HCT116 (cell line): Measurements from ENCODE around the gene DTNBP1. TPM values are rescaled to one million over a fixed set of nuclear protein-coding genes. Genes with fewer than 3 reads are reported as not detected.

ENCODE experiments used
- ATAC-seq: fragments of 200-7000 bp; cut with Tn5 transposase; 2 replicates; pipeline ENCODE4 v1.9.1; 2020; ENCODE audit warnings: mild to moderate bottlenecking, moderate library complexity
- BruUV-seq: library from RNA; stranded (reverse); fragments of 400-500 nt; replicated peaks from 2 replicates; lab custom pipeline; 2021; lab: Mats Ljungman, UMichigan
- CTCF ChIA-PET: fragments of 300-600 bp; sonication (Branson Sonifier 250); formaldehyde crosslinking; loops from one replicate; lab custom pipeline; 2021; ENCODE audit warnings: antibody characterized with exemption; lab: Charles Lee
- POLR2A ChIA-PET: fragments of 300-600, 350-600 bp; sonication (Branson Sonifier 250); formaldehyde crosslinking; loops from one replicate; lab custom pipeline; 2021; ENCODE audit warnings: antibody characterized with exemption; lab: Charles Lee
- RAD21 ChIA-PET, 2 experiments: fragments of 300-600 bp; sonication (Branson Sonifier 250); formaldehyde crosslinking; loops; one replicate each; lab custom pipeline; 2023; ENCODE audit warnings: low total read pairs in 2 of 2; ENCODE audit not compliant: uncharacterized antibody in 2 of 2, unreplicated experiment in 2 of 2, low non-redundant PET in 1 of 2; lab: Charles Lee
- DNase-seq: peaks from one replicate; pipeline ENCODE4 v3.0.0-alpha.2; 2010; ENCODE audit warnings: low read depth, low spot score
- H2AFZ ChIP-seq: fragments of 200-600 bp; shearing (Covaris generic), sonication (generic); 2 replicates; pipeline ENCODE4 v1.6.1; 2017; ENCODE audit warnings: low read depth, mixed run types, mixed read lengths, antibody characterized with exemption, low read length; ENCODE audit not compliant: poor library complexity, severe bottlenecking
- H3K27ac ChIP-seq: 2 replicates; pipeline ENCODE4 v1.5.1; 2012; ENCODE audit warnings: low read depth, low read length
- H3K27me3 ChIP-seq: fragments of 200-600 bp; sonication (generic); 2 replicates; pipeline ENCODE4 v1.6.1; 2016; ENCODE audit warnings: mixed run types, low read length, mixed read lengths; ENCODE audit not compliant: insufficient read depth
- H3K36me3 ChIP-seq, 2 experiments: fragments of 200-500 bp in 1 of 2; fragments of 200-600 bp in 1 of 2; sonication (Bioruptor generic) in 1 of 2; sonication (generic) in 1 of 2; 2 replicates each; pipeline versions ENCODE4 v1.5.1 to v1.6.1; 2014 to 2016; ENCODE audit warnings: low read length in 2 of 2, inconsistent platforms in 1 of 2, mixed read lengths in 1 of 2, mixed run types in 1 of 2; ENCODE audit not compliant: insufficient read depth in 2 of 2, control insufficient read depth in 1 of 2
- H3K4me1 ChIP-seq, 2 experiments: fragments of 200-600 bp in 1 of 2; sonication (generic) in 1 of 2; 2 replicates each; pipeline versions ENCODE4 v1.5.1 to v1.6.1; 2012 to 2017; ENCODE audit warnings: low read length in 2 of 2, inconsistent platforms in 1 of 2, mild to moderate bottlenecking in 1 of 2, mixed read lengths in 1 of 2, mixed run types in 1 of 2, moderate library complexity in 1 of 2; ENCODE audit not compliant: insufficient read depth in 2 of 2, control insufficient read depth in 1 of 2
- H3K4me2 ChIP-seq: fragments of 200-600 bp; sonication (generic); 2 replicates; pipeline ENCODE4 v1.6.1; 2017; ENCODE audit warnings: mixed run types, low read length, mixed read lengths
- H3K4me3 ChIP-seq, 2 experiments: fragments of 200-600 bp in 1 of 2; sonication (generic) in 1 of 2; replicated peaks in 1 of 2; 2 replicates each; pipeline ENCODE4 v1.5.1; 2011 to 2016; ENCODE audit warnings: low read length in 2 of 2, control low read depth in 1 of 2, low read depth in 1 of 2, mild to moderate bottlenecking in 1 of 2, mixed read lengths in 1 of 2, mixed run types in 1 of 2
- H3K79me2 ChIP-seq: fragments of 200-600 bp; sonication (generic); 2 replicates; pipeline ENCODE4 v1.6.1; 2017; ENCODE audit warnings: mild to moderate bottlenecking, mixed run types, low read length, moderate library complexity, mixed read lengths; ENCODE audit not compliant: insufficient read depth
- H3K9ac ChIP-seq: fragments of 200-600 bp; sonication (generic); 2 replicates; pipeline ENCODE4 v1.6.1; 2016; ENCODE audit warnings: low read length, mixed read lengths
- H3K9me2 ChIP-seq: fragments of 200-600 bp; sonication (generic), shearing (Covaris generic); 2 replicates; pipeline ENCODE4 v1.6.1; 2017; ENCODE audit warnings: mixed run types, mild to moderate bottlenecking, moderate library complexity; ENCODE audit not compliant: insufficient read depth
- H3K9me3 ChIP-seq, 2 experiments: fragments of 200-500 bp in 1 of 2; fragments of 200-600 bp in 1 of 2; sonication (Bioruptor generic) in 1 of 2; sonication (generic) in 1 of 2; 2 replicates each; pipeline ENCODE4 v1.6.1; 2014 to 2017; ENCODE audit warnings: low read length in 2 of 2, mixed read lengths in 2 of 2, inconsistent platforms in 1 of 2, low read depth in 1 of 2, mild to moderate bottlenecking in 1 of 2, mixed run types in 1 of 2, moderate library complexity in 1 of 2; ENCODE audit not compliant: control insufficient read depth in 1 of 2, insufficient read depth in 1 of 2
- H4K20me1 ChIP-seq: fragments of 200-600 bp; sonication (generic), shearing (Covaris generic); 2 replicates; pipeline ENCODE4 v1.6.1; 2017; ENCODE audit warnings: mixed run types, mild to moderate bottlenecking, moderate library complexity; ENCODE audit not compliant: insufficient read depth
- CBX3 ChIP-seq: IDR thresholded peaks from 2 replicates; pipeline ENCODE4 v1.6.1; 2012; ENCODE audit warnings: low read depth
- CEBPB ChIP-seq: IDR thresholded peaks from 2 replicates; pipeline ENCODE4 v1.6.1; 2012; ENCODE audit warnings: low read depth
- EGR1 ChIP-seq: IDR thresholded peaks from 2 replicates; pipeline ENCODE4 v1.6.1; 2012; ENCODE audit warnings: low read depth
- POLR2AphosphoS5 ChIP-seq: IDR thresholded peaks from 2 replicates; pipeline ENCODE4 v1.6.1; 2011; ENCODE audit warnings: mild to moderate bottlenecking, low read depth, low read length, moderate library complexity
- YY1 ChIP-seq: IDR thresholded peaks from 2 replicates; pipeline ENCODE4 v1.6.1; 2011; ENCODE audit warnings: low read length, low read depth, moderate library complexity, mild to moderate bottlenecking; ENCODE audit not compliant: insufficient replicate concordance; ENCODE audit errors: extremely low read depth
- intact Hi-C: fragments of 100-400 bp; cut with micrococcal nuclease; formaldehyde crosslinking; loops from 2 replicates; pipeline ENCODE4 v1.10.0; 2022
- total RNA-seq: library from RNA; stranded (reverse); gene quantifications from one replicate; pipeline ENCODE4 v1.2.1, GENCODE V29; 2021; ENCODE audit not compliant: unreplicated experiment
- TF ChIP-seq, protein P1 (sequence below): IDR thresholded peaks from 2 replicates; pipeline ENCODE4 v1.6.1; 2011; ENCODE audit warnings: mild to moderate bottlenecking, low read length, moderate library complexity; ENCODE audit not compliant: insufficient replicate concordance; ENCODE audit errors: extremely low read depth
- TF ChIP-seq, protein P2 (sequence below): IDR thresholded peaks from 2 replicates; pipeline ENCODE4 v1.6.1; 2012; ENCODE audit warnings: low read depth
- TF ChIP-seq, protein P3 (sequence below): IDR thresholded peaks from 2 replicates; pipeline ENCODE4 v1.6.1; 2012

Gene DTNBP1
- total RNA-seq, 1 experiment from 2014 or later: 16.7 TPM

DNA sequence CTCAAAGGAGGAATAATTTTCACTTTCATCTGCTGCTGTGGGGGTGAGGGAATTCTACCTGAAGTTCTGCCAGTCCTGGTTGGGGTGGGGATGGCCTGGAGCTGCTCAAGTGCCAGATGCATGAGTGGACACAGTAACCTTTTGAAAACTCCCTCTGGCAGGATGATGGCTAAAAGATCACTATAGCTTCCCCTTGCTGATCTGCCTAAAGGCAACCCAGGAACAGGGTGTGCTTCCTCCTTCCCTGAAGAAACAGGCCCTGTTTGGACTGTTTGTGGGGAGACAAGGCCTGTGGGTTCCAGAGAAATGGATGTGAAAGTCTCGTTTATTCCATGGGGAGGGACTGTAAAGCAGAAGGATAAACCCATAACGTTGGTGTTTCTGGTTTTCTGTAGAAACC lies 176.9 kb downstream of the DTNBP1 start:
- RAD21 ChIA-PET: no interaction called here
- no peaks in the 10 kb centered on the region for H3K27me3 ChIP-seq
- H2AFZ ChIP-seq: no peak overlapping the region
- H3K9me2 ChIP-seq: no peaks in the 10 kb centered on the region; the same call in 1 of the 2 replicates
- DNase-seq: no peak
- H3K4me3 ChIP-seq: no peak overlapping the region
- no peak overlapping the region for H3K9ac ChIP-seq
- no peak overlapping the region for H3K4me2 ChIP-seq
- no peak for ATAC-seq
- intact Hi-C loops: no loop called here
- H3K4me1 ChIP-seq: no peaks in the 10 kb centered on the region
- no peak overlapping the region for H3K27ac ChIP-seq
- CTCF ChIA-PET: no interaction called here
- 0 out of 4 replicates have a peak, but pooled peaks cover 0 to 2% of the 10 kb centered on the region in 2 experiments for H3K36me3 ChIP-seq
- POLR2A ChIA-PET: no interaction called here
- no peaks in the 10 kb centered on the region for H3K9me3 ChIP-seq
- BruUV-seq: no TSS peak
- no peaks in the 10 kb centered on the region for H4K20me1 ChIP-seq
- TF ChIP-seq CEBPB (no peak), CBX3 (no peak), POLR2AphosphoS5 (no peak), YY1 (no peak), EGR1 (no peak)
- TF ChIP-seq, protein P1, sequence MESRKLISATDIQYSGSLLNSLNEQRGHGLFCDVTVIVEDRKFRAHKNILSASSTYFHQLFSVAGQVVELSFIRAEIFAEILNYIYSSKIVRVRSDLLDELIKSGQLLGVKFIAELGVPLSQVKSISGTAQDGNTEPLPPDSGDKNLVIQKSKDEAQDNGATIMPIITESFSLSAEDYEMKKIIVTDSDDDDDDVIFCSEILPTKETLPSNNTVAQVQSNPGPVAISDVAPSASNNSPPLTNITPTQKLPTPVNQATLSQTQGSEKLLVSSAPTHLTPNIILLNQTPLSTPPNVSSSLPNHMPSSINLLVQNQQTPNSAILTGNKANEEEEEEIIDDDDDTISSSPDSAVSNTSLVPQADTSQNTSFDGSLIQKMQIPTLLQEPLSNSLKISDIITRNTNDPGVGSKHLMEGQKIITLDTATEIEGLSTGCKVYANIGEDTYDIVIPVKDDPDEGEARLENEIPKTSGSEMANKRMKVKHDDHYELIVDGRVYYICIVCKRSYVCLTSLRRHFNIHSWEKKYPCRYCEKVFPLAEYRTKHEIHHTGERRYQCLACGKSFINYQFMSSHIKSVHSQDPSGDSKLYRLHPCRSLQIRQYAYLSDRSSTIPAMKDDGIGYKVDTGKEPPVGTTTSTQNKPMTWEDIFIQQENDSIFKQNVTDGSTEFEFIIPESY: no peak
- TF ChIP-seq, protein P2, sequence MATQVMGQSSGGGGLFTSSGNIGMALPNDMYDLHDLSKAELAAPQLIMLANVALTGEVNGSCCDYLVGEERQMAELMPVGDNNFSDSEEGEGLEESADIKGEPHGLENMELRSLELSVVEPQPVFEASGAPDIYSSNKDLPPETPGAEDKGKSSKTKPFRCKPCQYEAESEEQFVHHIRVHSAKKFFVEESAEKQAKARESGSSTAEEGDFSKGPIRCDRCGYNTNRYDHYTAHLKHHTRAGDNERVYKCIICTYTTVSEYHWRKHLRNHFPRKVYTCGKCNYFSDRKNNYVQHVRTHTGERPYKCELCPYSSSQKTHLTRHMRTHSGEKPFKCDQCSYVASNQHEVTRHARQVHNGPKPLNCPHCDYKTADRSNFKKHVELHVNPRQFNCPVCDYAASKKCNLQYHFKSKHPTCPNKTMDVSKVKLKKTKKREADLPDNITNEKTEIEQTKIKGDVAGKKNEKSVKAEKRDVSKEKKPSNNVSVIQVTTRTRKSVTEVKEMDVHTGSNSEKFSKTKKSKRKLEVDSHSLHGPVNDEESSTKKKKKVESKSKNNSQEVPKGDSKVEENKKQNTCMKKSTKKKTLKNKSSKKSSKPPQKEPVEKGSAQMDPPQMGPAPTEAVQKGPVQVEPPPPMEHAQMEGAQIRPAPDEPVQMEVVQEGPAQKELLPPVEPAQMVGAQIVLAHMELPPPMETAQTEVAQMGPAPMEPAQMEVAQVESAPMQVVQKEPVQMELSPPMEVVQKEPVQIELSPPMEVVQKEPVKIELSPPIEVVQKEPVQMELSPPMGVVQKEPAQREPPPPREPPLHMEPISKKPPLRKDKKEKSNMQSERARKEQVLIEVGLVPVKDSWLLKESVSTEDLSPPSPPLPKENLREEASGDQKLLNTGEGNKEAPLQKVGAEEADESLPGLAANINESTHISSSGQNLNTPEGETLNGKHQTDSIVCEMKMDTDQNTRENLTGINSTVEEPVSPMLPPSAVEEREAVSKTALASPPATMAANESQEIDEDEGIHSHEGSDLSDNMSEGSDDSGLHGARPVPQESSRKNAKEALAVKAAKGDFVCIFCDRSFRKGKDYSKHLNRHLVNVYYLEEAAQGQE: no peak
- TF ChIP-seq, protein P3, sequence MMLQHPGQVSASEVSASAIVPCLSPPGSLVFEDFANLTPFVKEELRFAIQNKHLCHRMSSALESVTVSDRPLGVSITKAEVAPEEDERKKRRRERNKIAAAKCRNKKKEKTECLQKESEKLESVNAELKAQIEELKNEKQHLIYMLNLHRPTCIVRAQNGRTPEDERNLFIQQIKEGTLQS: no peak
- TF ChIP-seq, all 23 proteins: peak for 0
- H3K79me2 ChIP-seq: peaks cover 10% of the 10 kb centered on the region; the same call in 1 of the 2 replicates
